Endothelial cell of umbilical vein (primary cell): Measurements from ENCODE around the gene PCSK6. TPM values are rescaled to one million over a fixed set of nuclear protein-coding genes. Genes with fewer than 3 reads are reported as not detected.

Experiments
- BruUV-seq: library from RNA; stranded (reverse); fragments of 400-500 nt; replicated peaks from 2 replicates; lab custom pipeline; 2021; lab: Mats Ljungman, UMichigan
- CTCF ChIA-PET: fragments of 300-600, 350-600 bp; sonication (Branson Sonifier 250); formaldehyde crosslinking; loops from one replicate; lab custom pipeline; 2021; ENCODE audit warnings: antibody characterized with exemption, inconsistent platforms; lab: Charles Lee
- POLR2A ChIA-PET: fragments of 300-600, 350-600 bp; sonication (Branson Sonifier 250); formaldehyde crosslinking; loops from one replicate; lab custom pipeline; 2021; ENCODE audit warnings: antibody characterized with exemption, inconsistent platforms; lab: Charles Lee
- DNase-seq: peaks from one replicate; pipeline ENCODE4 v3.0.0-alpha.2; 2011; ENCODE audit warnings: low read depth, low spot score
- FAIRE-seq: peaks from 2 replicates; lab custom pipeline; 2011; peaks lifted over from hg19 to GRCh38; lab: Jason Lieb, UNC
- H2AFZ ChIP-seq: 2 replicates; pipeline ENCODE4 v1.6.0; 2012; ENCODE audit warnings: low read depth, low read length, control low read depth, inconsistent platforms
- H3K27ac ChIP-seq: 2 replicates; pipeline ENCODE4 v1.5.1; 2011; ENCODE audit warnings: low read depth, mild to moderate bottlenecking, control low read depth, low read length, moderate library complexity; ENCODE audit not compliant: insufficient read depth
- H3K27me3 ChIP-seq, 2 experiments: 2 replicates each; pipeline versions ENCODE4 v1.6.0 to v1.6.1; 2011; ENCODE audit warnings: low read length in 2 of 2, mixed read lengths in 1 of 2; ENCODE audit not compliant: control insufficient read depth in 2 of 2, insufficient read depth in 2 of 2
- H3K36me3 ChIP-seq, 2 experiments: 2 replicates in 1 of 2; 3 replicates in 1 of 2; pipeline ENCODE4 v1.5.1; 2011; ENCODE audit warnings: low read length in 2 of 2, mild to moderate bottlenecking in 1 of 2, moderate library complexity in 1 of 2; ENCODE audit not compliant: control insufficient read depth in 2 of 2, insufficient read depth in 2 of 2; ENCODE audit errors: extremely low read depth in 1 of 2
- H3K4me1 ChIP-seq: 3 replicates; pipeline ENCODE4 v1.5.1; 2011; ENCODE audit warnings: mild to moderate bottlenecking, low read length; ENCODE audit not compliant: control insufficient read depth, insufficient read depth; ENCODE audit errors: extremely low read depth
- H3K4me2 ChIP-seq: 2 replicates; pipeline ENCODE4 v1.6.1; 2011; ENCODE audit warnings: low read length, control low read depth, mixed read lengths; ENCODE audit not compliant: insufficient read depth
- H3K4me3 ChIP-seq, 3 experiments: fragments of 200-600 bp in 1 of 3; sonication (generic), shearing (Covaris generic) in 1 of 3; replicated peaks in 1 of 3; 2 replicates each; pipeline ENCODE4 v1.5.1; 2011 to 2016; ENCODE audit warnings: control low read depth in 3 of 3, low read length in 3 of 3, mild to moderate bottlenecking in 2 of 3, inconsistent platforms in 1 of 3, low read depth in 1 of 3, moderate library complexity in 1 of 3; ENCODE audit not compliant: insufficient read depth in 1 of 3
- H3K79me2 ChIP-seq: 2 replicates; pipeline ENCODE4 v1.6.0; 2012; ENCODE audit warnings: low read length, inconsistent platforms; ENCODE audit not compliant: control insufficient read depth, insufficient read depth
- H3K9ac ChIP-seq: replicated peaks from 2 replicates; pipeline ENCODE3; 2011; ENCODE audit warnings: low read length, control low read depth; ENCODE audit not compliant: insufficient read depth; ENCODE audit errors: extremely low read depth
- H3K9me1 ChIP-seq: replicated peaks from 3 replicates; pipeline ENCODE4 v1.6.0; 2011; ENCODE audit warnings: mild to moderate bottlenecking, low read length; ENCODE audit not compliant: control insufficient read depth, insufficient read depth; ENCODE audit errors: extremely low read depth
- H3K9me3 ChIP-seq: replicated peaks from 2 replicates; pipeline ENCODE4 v1.5.1; 2012; ENCODE audit warnings: low read length, inconsistent platforms; ENCODE audit not compliant: control insufficient read depth, insufficient read depth
- H4K20me1 ChIP-seq: replicated peaks from 2 replicates; pipeline ENCODE3; 2011; ENCODE audit warnings: mild to moderate bottlenecking, low read length; ENCODE audit not compliant: control insufficient read depth, insufficient read depth; ENCODE audit errors: extremely low read depth
- CTCF ChIP-seq, 2 donors: IDR thresholded peaks; 1 replicate in 1 of 2; 2 replicates in 1 of 2; pipeline ENCODE4 v1.5.1; 2011; ENCODE audit warnings: low read length in 2 of 2, mild to moderate bottlenecking in 2 of 2, moderate library complexity in 2 of 2, control low read depth in 1 of 2, inconsistent platforms in 1 of 2, low read depth in 1 of 2; ENCODE audit not compliant: insufficient read depth in 1 of 2; ENCODE audit errors: extremely low read depth in 1 of 2
- EZH2 ChIP-seq: IDR thresholded peaks from 2 replicates; pipeline ENCODE4 v1.6.1; 2012; ENCODE audit warnings: borderline replicate concordance, low read depth, mild to moderate bottlenecking, moderate library complexity, low read length, inconsistent platforms; ENCODE audit not compliant: severe bottlenecking
- FOS ChIP-seq: IDR thresholded peaks from 2 replicates; pipeline ENCODE4 v1.6.1; 2011; ENCODE audit warnings: mild to moderate bottlenecking, low read length, moderate library complexity, borderline replicate concordance; ENCODE audit not compliant: insufficient read depth
- GATA2 ChIP-seq: IDR thresholded peaks from 2 replicates; pipeline ENCODE4 v1.7.0; 2011; ENCODE audit warnings: low read depth, mild to moderate bottlenecking, moderate library complexity, mixed read lengths, low read length; ENCODE audit not compliant: insufficient read length, insufficient read depth
- JUN ChIP-seq: IDR thresholded peaks from 2 replicates; pipeline ENCODE4 v1.6.1; 2011; ENCODE audit warnings: borderline replicate concordance, low read depth; ENCODE audit not compliant: insufficient read length, insufficient read depth
- MAX ChIP-seq: IDR thresholded peaks from 2 replicates; pipeline ENCODE4 v1.6.1; 2011; ENCODE audit not compliant: insufficient read depth, insufficient read length
- MYC ChIP-seq: IDR thresholded peaks from one replicate; pipeline ENCODE4 v1.6.1; 2011; ENCODE audit warnings: mild to moderate bottlenecking, low read depth, low read length
- POLR2A ChIP-seq: IDR thresholded peaks from 2 replicates; pipeline ENCODE4 v1.6.1; 2012; ENCODE audit warnings: low read depth, mild to moderate bottlenecking, control low read depth, low read length
- POLR2AphosphoS5 ChIP-seq: IDR thresholded peaks from 2 replicates; pipeline ENCODE4 v1.6.1; 2012; ENCODE audit warnings: low read depth, mild to moderate bottlenecking, control low read depth, low read length, moderate library complexity; ENCODE audit not compliant: insufficient read depth
- dilution Hi-C: fragments of 300-500 bp; cut with MboI; formaldehyde crosslinking; loops from one replicate; pipeline ENCODE4 v1.15.0; 2019; ENCODE audit warnings: low sequenced_read_pairs; ENCODE audit not compliant: extremely low pct_ligation_motif_present
- intact Hi-C: fragments of 100-400 bp; cut with micrococcal nuclease; formaldehyde crosslinking; loops from one replicate; pipeline ENCODE4 v1.10.0; 2022
- polyA plus RNA-seq, 4 experiments: library from polyadenylated mRNA; depleted of rRNA in 3 of 4; stranded (reverse) in 3 of 4; unstranded in 1 of 4; fragments of >200 nt; gene quantifications; 2 replicates each; pipeline versions ENCODE4 v1.2.1 to v1.2.3, GENCODE V29; 2011 to 2012; ENCODE audit warnings: missing spikeins in 1 of 4
- total RNA-seq: library from RNA; stranded (reverse); gene quantifications from 2 replicates; pipeline ENCODE4 v1.2.3, GENCODE V29; 2021

The PCSK6 gene
- total and polyA plus RNA-seq, 2 donors (not counting 3 experiments of a cell fraction or from before 2014, with no cell fraction given), result 0.18 to 0.69 TPM

- CTCF ChIA-PET, result no interaction called here
- FAIRE-seq (no peak), DNase-seq (no peak)
- no peak overlapping the region for H3K4me2 ChIP-seq
- H3K9ac ChIP-seq, result no peak overlapping the region
- no peak overlapping the region for H3K4me3 ChIP-seq
- H3K9me1 ChIP-seq, result no peaks in the 10 kb centered on the region
- no peaks in the 10 kb centered on the region for H4K20me1 ChIP-seq
- POLR2A ChIA-PET, result no interaction called here
- H2AFZ ChIP-seq, result no peak overlapping the region
- no peaks in the 10 kb centered on the region for H3K27me3 ChIP-seq
- H3K4me1 ChIP-seq, result no peaks in the 10 kb centered on the region
- BruUV-seq, result no TSS peak
- intact Hi-C loops (no loop called here), dilution Hi-C loops (no loop called here)
- H3K27ac ChIP-seq, result no peak overlapping the region
- no peaks in the 10 kb centered on the region for H3K79me2 ChIP-seq
- TF ChIP-seq MAX (no peak), POLR2AphosphoS5 (no peak), POLR2A (no peak), EZH2 (no peak), CTCF (IDR thresholded peaks at IDR 0.05; ENCODE audit: extremely low read depth in 1 of 2, insufficient read depth in 1 of 2, low read depth in 1 of 2, low read length in 2 of 2) (no peak), JUN (no peak), GATA2 (no peak), FOS (no peak), MYC (no peak)
- no peaks in the 10 kb centered on the region for H3K9me3 ChIP-seq
- no peaks in the 10 kb centered on the region for H3K36me3 ChIP-seq
Measured at GRCh38 chr15:101536166-101536874, 46.8 kb upstream of the PCSK6 start.
